ENCODE results near the gene MMP17. TPM values are rescaled to one million over a fixed set of nuclear protein-coding genes. Genes with fewer than 3 reads are reported as not detected.

The MMP17 gene
- total and polyA plus RNA-seq, 12 donors = 0.28 to 3.7 (median 1.0) TPM; not detected in 1

DNA sequence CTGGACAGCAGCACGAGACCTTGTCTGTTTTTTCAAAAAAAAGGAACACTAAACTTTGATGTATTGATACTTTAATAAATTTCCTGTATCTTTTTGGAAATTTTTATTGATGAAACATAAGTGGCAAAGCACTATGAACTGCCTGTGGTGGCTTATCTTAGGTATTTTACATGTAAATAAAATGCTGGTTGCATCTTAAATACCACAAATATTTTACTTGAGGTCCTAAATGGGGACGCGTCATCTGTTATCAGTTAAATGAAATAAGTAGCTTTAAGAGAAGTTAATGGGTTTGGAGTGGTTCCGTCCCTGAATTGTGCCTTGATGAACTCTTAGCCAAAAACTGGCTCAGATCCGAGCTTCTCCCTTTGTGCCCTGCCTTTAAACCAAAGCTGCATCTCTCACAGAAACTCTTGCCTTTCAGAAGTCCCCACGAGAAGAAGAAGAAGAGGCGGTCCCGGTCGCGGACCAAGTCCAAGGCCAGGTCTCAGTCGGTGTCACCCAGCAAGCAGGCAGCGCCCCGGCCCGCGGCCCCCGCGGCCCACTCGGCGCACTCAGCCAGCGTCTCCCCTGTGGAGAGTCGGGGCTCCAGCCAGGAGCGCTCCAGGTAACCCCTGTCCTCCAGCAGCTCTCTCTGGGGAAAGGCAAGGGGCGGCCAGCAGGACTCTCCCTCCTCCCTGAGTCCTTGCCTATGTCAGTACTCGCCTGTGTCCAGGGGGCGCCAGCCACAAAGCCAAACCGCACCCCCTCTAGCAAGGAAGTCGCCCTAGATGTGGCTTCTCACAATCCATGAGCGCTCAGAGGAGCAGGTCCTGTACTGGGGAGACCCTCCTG lies 31.2 kb upstream of the MMP17 start:
- Histone ChIP-seq H3K4me3 (no peak overlapping the region), H3K9me3 (no peaks in the 10 kb centered on the region), H3K27ac (no peak overlapping the region), H3K4me1 (no peaks in the 10 kb centered on the region), H3K27me3 (no peaks in the 10 kb centered on the region), H3K36me3 (peaks cover 0 to 91% (median 35%) of the 10 kb centered on the region in 9 donors)
- WGBS, 2 donors = 93% methylated on average over 27 to 28 of the region's 28 CpGs
- intact Hi-C loops (cut with DNase I) = no loop called here
- TF ChIP-seq, protein P1, sequence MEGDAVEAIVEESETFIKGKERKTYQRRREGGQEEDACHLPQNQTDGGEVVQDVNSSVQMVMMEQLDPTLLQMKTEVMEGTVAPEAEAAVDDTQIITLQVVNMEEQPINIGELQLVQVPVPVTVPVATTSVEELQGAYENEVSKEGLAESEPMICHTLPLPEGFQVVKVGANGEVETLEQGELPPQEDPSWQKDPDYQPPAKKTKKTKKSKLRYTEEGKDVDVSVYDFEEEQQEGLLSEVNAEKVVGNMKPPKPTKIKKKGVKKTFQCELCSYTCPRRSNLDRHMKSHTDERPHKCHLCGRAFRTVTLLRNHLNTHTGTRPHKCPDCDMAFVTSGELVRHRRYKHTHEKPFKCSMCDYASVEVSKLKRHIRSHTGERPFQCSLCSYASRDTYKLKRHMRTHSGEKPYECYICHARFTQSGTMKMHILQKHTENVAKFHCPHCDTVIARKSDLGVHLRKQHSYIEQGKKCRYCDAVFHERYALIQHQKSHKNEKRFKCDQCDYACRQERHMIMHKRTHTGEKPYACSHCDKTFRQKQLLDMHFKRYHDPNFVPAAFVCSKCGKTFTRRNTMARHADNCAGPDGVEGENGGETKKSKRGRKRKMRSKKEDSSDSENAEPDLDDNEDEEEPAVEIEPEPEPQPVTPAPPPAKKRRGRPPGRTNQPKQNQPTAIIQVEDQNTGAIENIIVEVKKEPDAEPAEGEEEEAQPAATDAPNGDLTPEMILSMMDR (IDR thresholded peaks at IDR 0.05) = no peak
- no peak for DNase-seq
- peak in 1 of 8 donors; percentile 35 for ATAC-seq

DNA sequence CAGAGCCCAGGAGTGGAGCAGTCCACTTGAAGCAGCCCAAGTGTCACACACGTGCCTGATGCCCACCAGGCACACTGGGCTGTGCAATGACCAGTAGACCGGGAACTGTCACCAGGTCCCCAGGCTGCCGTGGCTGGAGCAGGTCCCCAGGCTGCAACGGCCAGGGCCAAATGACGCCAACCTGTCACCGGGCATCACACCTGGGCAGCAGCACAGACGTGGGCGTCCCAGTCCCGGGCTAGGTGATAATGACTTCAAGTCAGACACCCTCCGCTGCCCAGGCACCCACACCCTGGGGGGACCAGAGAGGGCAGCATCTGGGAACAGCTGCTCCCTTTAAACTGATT lies 30.6 kb upstream of the MMP17 start:
- intact Hi-C loops (cut with DNase I) = no loop called here

DNA sequence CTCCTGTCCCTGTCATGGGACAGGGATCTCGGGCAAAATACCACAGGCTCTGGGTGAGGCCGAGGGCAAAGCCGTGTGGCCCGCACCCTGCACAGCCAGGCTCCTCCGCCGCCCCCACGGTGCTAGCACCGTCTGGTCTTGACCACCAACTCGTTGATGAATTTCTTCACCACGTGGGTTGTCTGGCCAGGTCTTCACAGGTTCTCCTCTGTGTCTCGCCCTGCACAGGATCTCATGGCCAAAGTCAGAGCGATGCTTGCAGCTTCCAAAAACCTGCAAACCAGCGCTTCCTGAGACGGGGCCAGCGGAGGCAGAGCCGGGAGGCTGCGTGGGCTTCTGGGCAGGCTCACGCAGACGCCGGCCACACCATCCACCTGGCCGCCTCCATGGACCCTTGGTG lies 29.0 kb upstream of the MMP17 start:
- no peak for DNase-seq
- peaks cover 0 to 81% (median 39%) of the 10 kb centered on the region in 9 donors for H3K36me3 ChIP-seq
- ATAC-seq = no peak
- WGBS, 2 donors = 91 to 93% methylated on average over 21 of the region's 21 CpGs
- intact Hi-C loops (cut with DNase I) = no loop called here
- H3K27me3 ChIP-seq = no peaks in the 10 kb centered on the region
- peaks cover 0 to 9% (median 0%) of the 10 kb centered on the region in 9 donors for H3K4me1 ChIP-seq
- no peak overlapping the region for H3K27ac ChIP-seq
- H3K9me3 ChIP-seq = no peaks in the 10 kb centered on the region
- TF ChIP-seq, protein P1 (IDR thresholded peaks at IDR 0.05) = no peak
- no peak overlapping the region for H3K4me3 ChIP-seq

More for the DNA sequence above, 30.6 kb upstream of the MMP17 start:
- ATAC-seq (peak in 1 of 8 donors; percentile 15), DNase-seq (no peak)
- Histone ChIP-seq H3K36me3 (peaks cover 0 to 93% (median 39%) of the 10 kb centered on the region in 9 donors), H3K9me3 (no peaks in the 10 kb centered on the region), H3K4me1 (no peaks in the 10 kb centered on the region), H3K4me3 (no peak overlapping the region), H3K27me3 (no peaks in the 10 kb centered on the region), H3K27ac (no peak overlapping the region)
- TF ChIP-seq, protein P1 (IDR thresholded peaks at IDR 0.05) = no peak
- WGBS, 2 donors = 85 to 89% methylated on average over 10 of the region's 10 CpGs

DNA sequence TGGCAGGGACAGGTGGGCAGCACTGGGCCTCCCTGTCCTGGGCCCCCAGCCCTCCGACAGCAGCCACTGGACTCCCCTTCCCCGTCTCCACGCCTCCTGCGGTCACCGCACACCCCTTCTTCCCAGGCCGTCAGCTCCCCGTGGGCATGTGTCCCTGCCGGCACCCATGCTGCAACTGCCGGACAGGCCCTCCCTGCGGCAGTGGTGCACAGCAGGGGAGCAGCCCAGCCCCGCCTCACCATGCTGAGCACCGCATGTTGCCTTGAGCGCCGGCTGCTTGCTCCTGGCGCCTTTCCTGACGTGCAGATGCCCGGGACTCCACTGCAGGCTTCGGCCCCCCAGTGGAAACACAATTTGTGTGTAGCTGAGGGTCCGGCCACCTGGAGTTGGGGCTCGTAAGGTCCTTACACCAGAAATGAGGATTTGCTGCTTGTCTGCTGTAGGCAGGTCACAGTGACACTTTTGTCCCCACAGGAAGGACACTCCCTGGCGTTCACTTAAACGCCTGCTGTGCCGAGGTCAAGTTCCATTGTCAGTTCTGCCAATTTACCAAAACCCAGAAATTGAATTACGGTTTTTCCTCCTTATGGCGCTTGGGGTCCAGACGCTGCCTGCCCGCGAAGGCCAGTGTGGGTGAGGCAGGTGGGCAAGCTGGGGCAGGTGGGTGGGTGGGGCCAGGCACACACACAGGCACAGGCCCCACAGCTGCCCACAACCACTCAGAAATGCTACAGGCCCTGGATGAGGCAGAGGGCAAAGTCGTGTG lies 28.2 kb upstream of the MMP17 start:
- ATAC-seq = peak in 2 of 8 donors; percentile 11 to 29
- peaks cover 0 to 73% (median 35%) of the 10 kb centered on the region in 9 donors for H3K36me3 ChIP-seq
- H3K27me3 ChIP-seq = no peaks in the 10 kb centered on the region
- no peak overlapping the region for H3K27ac ChIP-seq
- DNase-seq = no peak
- TF ChIP-seq, protein P1 (IDR thresholded peaks at IDR 0.05) = no peak
- peaks cover 0 to 12% (median 0%) of the 10 kb centered on the region in 9 donors for H3K4me1 ChIP-seq
- H3K4me3 ChIP-seq = no peak overlapping the region
- intact Hi-C loops (cut with DNase I) = no loop called here
- H3K9me3 ChIP-seq = no peaks in the 10 kb centered on the region
- WGBS, 2 donors = 86 to 91% methylated on average over 29 of the region's 29 CpGs

Data from heart right ventricle (tissue), 16 donors.